Brain pericyte (primary cell): ENCODE data around the gene PIM1.
A peak's percentile ranks its signal among the peaks of the same experiment; 100 is the strongest.
"Not testable (repeated sequence)": the region's sequence is repeated elsewhere in the genome, so short reads cannot be mapped to it uniquely, and the experiment has no call there.

Experiments used
- DNase-seq: peaks from one replicate; pipeline ENCODE4 v3.0.0-alpha.2; 2012; ENCODE audit warnings: low read depth, low spot score

PIM1 gene

GRCh38 chr6:37169496-37170272 lies at the start of gene PIM1:
PIM1 (plus strand) TSS chr6:37170152; CDS start chr6:37170576, 424 bp downstream.
- peak; percentile 76 for DNase-seq

- no peak for DNase-seq
Observed at GRCh38 chr6:37121556-37121955, 48.4 kb upstream of the PIM1 start.

- DNase-seq, result no peak
Observed at GRCh38 chr6:37122861-37123260, 47.1 kb upstream of the PIM1 start.

- DNase-seq, result no peak
Observed at GRCh38 chr6:37123957-37124729, 45.8 kb upstream of the PIM1 start.

GRCh38 chr6:37125774-37126492 lies 44.0 kb upstream of the PIM1 start:
- DNase-seq, result no peak

GRCh38 chr6:37126493-37126958 lies 43.4 kb upstream of the PIM1 start:
- no peak for DNase-seq

- no peak for DNase-seq
Observed at GRCh38 chr6:37126961-37127616, 42.9 kb upstream of the PIM1 start.

- DNase-seq, result no peak
Observed at GRCh38 chr6:37127961-37128862, 41.7 kb upstream of the PIM1 start.

- not testable (repeated sequence) for DNase-seq
Observed at GRCh38 chr6:37128863-37129443, 41.0 kb upstream of the PIM1 start.

GRCh38 chr6:37129566-37129965 lies 40.4 kb upstream of the PIM1 start:
- DNase-seq, result no peak

- no peak for DNase-seq
Observed at GRCh38 chr6:37130704-37131103, 39.2 kb upstream of the PIM1 start.

- DNase-seq, result no peak
Observed at GRCh38 chr6:37131104-37131959, 38.6 kb upstream of the PIM1 start.

GRCh38 chr6:37131960-37132253 lies 38.0 kb upstream of the PIM1 start:
- no peak for DNase-seq

GRCh38 chr6:37134036-37134395 lies 35.9 kb upstream of the PIM1 start:
- no peak for DNase-seq

GRCh38 chr6:37134396-37135191 lies 35.4 kb upstream of the PIM1 start:
- DNase-seq, result no peak

GRCh38 chr6:37135835-37136694 lies 33.9 kb upstream of the PIM1 start:
- no peak for DNase-seq

- DNase-seq, result no peak
Observed at GRCh38 chr6:37136821-37137200, 33.1 kb upstream of the PIM1 start.
